HepG2 (cell line): ENCODE results near the gene GNAS.

Source experiments
- CHD4 ChIP-seq: fragments of 200-600 bp; sonication (generic); IDR thresholded peaks from 2 replicates; pipeline ENCODE4 v1.7.0; 2017; ENCODE audit warnings: mild to moderate bottlenecking, low read length, borderline replicate concordance
- HNF4A ChIP-seq: sonication (generic); formaldehyde crosslinking; IDR thresholded peaks from 2 replicates; pipeline ENCODE4 v1.4.0; 2020; ENCODE audit warnings: missing genetic modification reagents
- NFYB ChIP-seq: sonication (generic); formaldehyde crosslinking; IDR thresholded peaks from 2 replicates; pipeline ENCODE4 v1.4.0; 2020; ENCODE audit warnings: missing genetic modification reagents
- RNF2 ChIP-seq: fragments of 450-650 bp; conservative IDR thresholded peaks from 2 replicates; pipeline ENCODE4 v1.6.1; 2016; ENCODE audit warnings: low read depth
- ZNF619 ChIP-seq: sonication (generic); formaldehyde crosslinking; IDR thresholded peaks from 2 replicates; pipeline ENCODE4 v1.4.0; 2020; ENCODE audit warnings: mild to moderate bottlenecking, missing genetic modification reagents
- ZNF782 ChIP-seq: sonication (generic); formaldehyde crosslinking; IDR thresholded peaks from 2 replicates; pipeline ENCODE4 v1.4.0; 2020; ENCODE audit warnings: missing genetic modification reagents, mild to moderate bottlenecking, borderline replicate concordance
- TF ChIP-seq, protein P1 (sequence below): sonication (generic); formaldehyde crosslinking; IDR thresholded peaks from 2 replicates; pipeline ENCODE4 v1.5.0; 2020; ENCODE audit warnings: mild to moderate bottlenecking, missing genetic modification reagents, moderate library complexity
- TF ChIP-seq, protein P2 (sequence below): IDR thresholded peaks from 2 replicates; pipeline ENCODE4 v1.6.1; 2012; ENCODE audit warnings: inconsistent platforms
- TF ChIP-seq, protein P3 (sequence below): IDR thresholded peaks from 2 replicates; pipeline ENCODE4 v1.6.1; 2016
- TF ChIP-seq, protein P4 (sequence below): sonication (generic); formaldehyde crosslinking; IDR thresholded peaks from 2 replicates; pipeline ENCODE4 v1.8.1; 2023; ENCODE audit warnings: missing genetic modification reagents, inconsistent platforms, borderline replicate concordance
- TF ChIP-seq, protein P5 (sequence below): fragments of 450-650 bp; IDR thresholded peaks from 2 replicates; pipeline ENCODE4 v1.6.1; 2017; ENCODE audit warnings: mild to moderate bottlenecking

DNA sequence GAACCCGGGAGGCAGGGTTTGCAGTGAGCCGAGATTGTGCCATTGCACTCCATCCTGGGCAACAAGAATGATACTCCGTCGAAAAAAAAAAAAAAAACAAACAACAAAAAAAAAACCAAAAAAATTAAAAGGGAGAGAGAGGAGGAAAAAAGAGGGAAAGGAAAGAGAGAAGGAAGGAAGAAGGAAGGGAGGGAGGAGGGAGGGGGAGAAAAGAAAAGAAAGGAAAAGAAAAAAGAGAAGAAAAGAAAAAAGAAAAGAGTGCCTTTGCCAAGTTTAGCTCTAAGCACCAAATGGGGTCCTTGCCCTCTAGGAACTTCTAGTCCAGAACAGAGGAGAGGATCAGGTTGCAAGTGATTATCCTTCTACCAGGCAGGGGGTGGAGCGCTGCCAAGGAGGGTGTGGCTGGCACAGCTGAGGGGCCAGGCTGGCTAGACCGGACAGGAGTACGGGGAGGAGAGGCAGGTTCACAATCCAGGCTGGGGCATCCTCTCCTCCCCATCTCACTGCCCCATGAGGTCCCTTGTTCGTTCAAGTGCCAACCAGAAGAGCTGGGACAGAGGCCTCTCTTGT is 19.1 kb downstream of the GNAS start:
- TF ChIP-seq, protein P1, sequence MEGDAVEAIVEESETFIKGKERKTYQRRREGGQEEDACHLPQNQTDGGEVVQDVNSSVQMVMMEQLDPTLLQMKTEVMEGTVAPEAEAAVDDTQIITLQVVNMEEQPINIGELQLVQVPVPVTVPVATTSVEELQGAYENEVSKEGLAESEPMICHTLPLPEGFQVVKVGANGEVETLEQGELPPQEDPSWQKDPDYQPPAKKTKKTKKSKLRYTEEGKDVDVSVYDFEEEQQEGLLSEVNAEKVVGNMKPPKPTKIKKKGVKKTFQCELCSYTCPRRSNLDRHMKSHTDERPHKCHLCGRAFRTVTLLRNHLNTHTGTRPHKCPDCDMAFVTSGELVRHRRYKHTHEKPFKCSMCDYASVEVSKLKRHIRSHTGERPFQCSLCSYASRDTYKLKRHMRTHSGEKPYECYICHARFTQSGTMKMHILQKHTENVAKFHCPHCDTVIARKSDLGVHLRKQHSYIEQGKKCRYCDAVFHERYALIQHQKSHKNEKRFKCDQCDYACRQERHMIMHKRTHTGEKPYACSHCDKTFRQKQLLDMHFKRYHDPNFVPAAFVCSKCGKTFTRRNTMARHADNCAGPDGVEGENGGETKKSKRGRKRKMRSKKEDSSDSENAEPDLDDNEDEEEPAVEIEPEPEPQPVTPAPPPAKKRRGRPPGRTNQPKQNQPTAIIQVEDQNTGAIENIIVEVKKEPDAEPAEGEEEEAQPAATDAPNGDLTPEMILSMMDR (CRISPR knock-in tag): no peak
- TF ChIP-seq RNF2: no peak
- no peak for TF ChIP-seq CHD4
- TF ChIP-seq, protein P2, sequence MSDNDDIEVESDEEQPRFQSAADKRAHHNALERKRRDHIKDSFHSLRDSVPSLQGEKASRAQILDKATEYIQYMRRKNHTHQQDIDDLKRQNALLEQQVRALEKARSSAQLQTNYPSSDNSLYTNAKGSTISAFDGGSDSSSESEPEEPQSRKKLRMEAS: no peak
- TF ChIP-seq ZNF619 (CRISPR knock-in tag): no peak
- TF ChIP-seq, protein P3, sequence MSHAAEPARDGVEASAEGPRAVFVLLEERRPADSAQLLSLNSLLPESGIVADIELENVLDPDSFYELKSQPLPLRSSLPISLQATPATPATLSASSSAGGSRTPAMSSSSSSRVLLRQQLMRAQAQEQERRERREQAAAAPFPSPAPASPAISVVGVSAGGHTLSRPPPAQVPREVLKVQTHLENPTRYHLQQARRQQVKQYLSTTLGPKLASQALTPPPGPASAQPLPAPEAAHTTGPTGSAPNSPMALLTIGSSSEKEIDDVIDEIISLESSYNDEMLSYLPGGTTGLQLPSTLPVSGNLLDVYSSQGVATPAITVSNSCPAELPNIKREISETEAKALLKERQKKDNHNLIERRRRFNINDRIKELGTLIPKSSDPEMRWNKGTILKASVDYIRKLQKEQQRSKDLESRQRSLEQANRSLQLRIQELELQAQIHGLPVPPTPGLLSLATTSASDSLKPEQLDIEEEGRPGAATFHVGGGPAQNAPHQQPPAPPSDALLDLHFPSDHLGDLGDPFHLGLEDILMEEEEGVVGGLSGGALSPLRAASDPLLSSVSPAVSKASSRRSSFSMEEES (CRISPR knock-in tag): no peak
- no peak for TF ChIP-seq NFYB (CRISPR knock-in tag)
- TF ChIP-seq, protein P4, sequence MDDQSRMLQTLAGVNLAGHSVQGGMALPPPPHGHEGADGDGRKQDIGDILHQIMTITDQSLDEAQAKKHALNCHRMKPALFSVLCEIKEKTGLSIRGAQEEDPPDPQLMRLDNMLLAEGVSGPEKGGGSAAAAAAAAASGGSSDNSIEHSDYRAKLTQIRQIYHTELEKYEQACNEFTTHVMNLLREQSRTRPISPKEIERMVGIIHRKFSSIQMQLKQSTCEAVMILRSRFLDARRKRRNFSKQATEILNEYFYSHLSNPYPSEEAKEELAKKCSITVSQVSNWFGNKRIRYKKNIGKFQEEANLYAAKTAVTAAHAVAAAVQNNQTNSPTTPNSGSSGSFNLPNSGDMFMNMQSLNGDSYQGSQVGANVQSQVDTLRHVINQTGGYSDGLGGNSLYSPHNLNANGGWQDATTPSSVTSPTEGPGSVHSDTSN: no peak
- TF ChIP-seq, protein P5, sequence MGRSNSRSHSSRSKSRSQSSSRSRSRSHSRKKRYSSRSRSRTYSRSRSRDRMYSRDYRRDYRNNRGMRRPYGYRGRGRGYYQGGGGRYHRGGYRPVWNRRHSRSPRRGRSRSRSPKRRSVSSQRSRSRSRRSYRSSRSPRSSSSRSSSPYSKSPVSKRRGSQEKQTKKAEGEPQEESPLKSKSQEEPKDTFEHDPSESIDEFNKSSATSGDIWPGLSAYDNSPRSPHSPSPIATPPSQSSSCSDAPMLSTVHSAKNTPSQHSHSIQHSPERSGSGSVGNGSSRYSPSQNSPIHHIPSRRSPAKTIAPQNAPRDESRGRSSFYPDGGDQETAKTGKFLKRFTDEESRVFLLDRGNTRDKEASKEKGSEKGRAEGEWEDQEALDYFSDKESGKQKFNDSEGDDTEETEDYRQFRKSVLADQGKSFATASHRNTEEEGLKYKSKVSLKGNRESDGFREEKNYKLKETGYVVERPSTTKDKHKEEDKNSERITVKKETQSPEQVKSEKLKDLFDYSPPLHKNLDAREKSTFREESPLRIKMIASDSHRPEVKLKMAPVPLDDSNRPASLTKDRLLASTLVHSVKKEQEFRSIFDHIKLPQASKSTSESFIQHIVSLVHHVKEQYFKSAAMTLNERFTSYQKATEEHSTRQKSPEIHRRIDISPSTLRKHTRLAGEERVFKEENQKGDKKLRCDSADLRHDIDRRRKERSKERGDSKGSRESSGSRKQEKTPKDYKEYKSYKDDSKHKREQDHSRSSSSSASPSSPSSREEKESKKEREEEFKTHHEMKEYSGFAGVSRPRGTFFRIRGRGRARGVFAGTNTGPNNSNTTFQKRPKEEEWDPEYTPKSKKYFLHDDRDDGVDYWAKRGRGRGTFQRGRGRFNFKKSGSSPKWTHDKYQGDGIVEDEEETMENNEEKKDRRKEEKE: no peak
- TF ChIP-seq ZNF782 (CRISPR knock-in tag): no peak
- TF ChIP-seq HNF4A (CRISPR knock-in tag): no peak
